ENCODE measurements around the gene AHRR. TPM values are rescaled to one million over a fixed set of nuclear protein-coding genes. Genes with fewer than 3 reads are reported as not detected.

Gene AHRR
- total RNA-seq, 1 donor from 2014 or later = 54.9 TPM

- no peaks in the 10 kb centered on the region for H3K27me3 Mint-ChIP-seq (ENCODE audit: unreplicated experiment)
- TF ChIP-seq CTCF (IDR thresholded peaks at IDR 0.05) = no peak
- H3K36me3 Mint-ChIP-seq (ENCODE audit: unreplicated experiment) = peaks cover 56% of the 10 kb centered on the region
- H3K4me3 Mint-ChIP-seq (ENCODE audit: unreplicated experiment) = no peak overlapping the region
- peaks cover 19% of the 10 kb centered on the region for H3K9me3 Mint-ChIP-seq (ENCODE audit: unreplicated experiment)
- no peak overlapping the region for H3K27ac Mint-ChIP-seq (ENCODE audit: unreplicated experiment)
- peaks cover 24% of the 10 kb centered on the region for H3K4me1 Mint-ChIP-seq (ENCODE audit: unreplicated experiment)
- no peak for DNase-seq (ENCODE audit: extremely low spot score, unreplicated experiment)
These were observed 126.0 kb downstream of the AHRR start for GRCh38 chr5:447501-447900.

GRCh38 chr5:448061-448765, 126.7 kb downstream of the AHRR start:
- Mint-ChIP-seq H3K4me1 (ENCODE audit: unreplicated experiment) (peaks cover 22% of the 10 kb centered on the region), H3K36me3 (ENCODE audit: unreplicated experiment) (peaks cover 62% of the 10 kb centered on the region), H3K27me3 (ENCODE audit: unreplicated experiment) (no peaks in the 10 kb centered on the region), H3K9me3 (ENCODE audit: unreplicated experiment) (peaks cover 22% of the 10 kb centered on the region), H3K4me3 (ENCODE audit: unreplicated experiment) (no peak overlapping the region), H3K27ac (ENCODE audit: unreplicated experiment) (no peak overlapping the region)
- no peak for DNase-seq (ENCODE audit: extremely low spot score, unreplicated experiment)
- no peak for TF ChIP-seq CTCF (IDR thresholded peaks at IDR 0.05)

GRCh38 chr5:448766-449090, 127.2 kb downstream of the AHRR start:
- TF ChIP-seq CTCF (IDR thresholded peaks at IDR 0.05) = no peak
- H3K9me3 Mint-ChIP-seq (ENCODE audit: unreplicated experiment) = peaks cover 22% of the 10 kb centered on the region
- H3K4me1 Mint-ChIP-seq (ENCODE audit: unreplicated experiment) = peaks cover 19% of the 10 kb centered on the region
- no peak for DNase-seq (ENCODE audit: extremely low spot score, unreplicated experiment)
- no peaks in the 10 kb centered on the region for H3K27me3 Mint-ChIP-seq (ENCODE audit: unreplicated experiment)
- peaks cover 66% of the 10 kb centered on the region for H3K36me3 Mint-ChIP-seq (ENCODE audit: unreplicated experiment)
- no peak overlapping the region for H3K27ac Mint-ChIP-seq (ENCODE audit: unreplicated experiment)
- no peak overlapping the region for H3K4me3 Mint-ChIP-seq (ENCODE audit: unreplicated experiment)

GRCh38 chr5:449151-449550, 127.6 kb downstream of the AHRR start:
- Mint-ChIP-seq H3K4me3 (ENCODE audit: unreplicated experiment) (no peak overlapping the region), H3K4me1 (ENCODE audit: unreplicated experiment) (peaks cover 17% of the 10 kb centered on the region), H3K27ac (ENCODE audit: unreplicated experiment) (no peak overlapping the region), H3K27me3 (ENCODE audit: unreplicated experiment) (no peaks in the 10 kb centered on the region), H3K9me3 (ENCODE audit: unreplicated experiment) (peaks cover 22% of the 10 kb centered on the region), H3K36me3 (ENCODE audit: unreplicated experiment) (peaks cover 70% of the 10 kb centered on the region)
- TF ChIP-seq CTCF (IDR thresholded peaks at IDR 0.05) = no peak
- no peak for DNase-seq (ENCODE audit: extremely low spot score, unreplicated experiment)

- Mint-ChIP-seq H3K4me1 (ENCODE audit: unreplicated experiment) (peaks cover 2% of the 10 kb centered on the region), H3K4me3 (ENCODE audit: unreplicated experiment) (no peak overlapping the region), H3K9me3 (ENCODE audit: unreplicated experiment) (peaks cover 22% of the 10 kb centered on the region), H3K36me3 (ENCODE audit: unreplicated experiment) (peaks cover 76% of the 10 kb centered on the region), H3K27ac (ENCODE audit: unreplicated experiment) (no peak overlapping the region), H3K27me3 (ENCODE audit: unreplicated experiment) (no peaks in the 10 kb centered on the region)
- no peak for DNase-seq (ENCODE audit: extremely low spot score, unreplicated experiment)
- no peak for TF ChIP-seq CTCF (IDR thresholded peaks at IDR 0.05)
These were observed 130.3 kb downstream of the AHRR start for GRCh38 chr5:451587-452458.

All from osteocyte (in vitro differentiated cells).